D721Med (cell line): ENCODE results near the gene TFB1M.
"Not testable (repeated sequence)": the region's sequence is repeated elsewhere in the genome, so short reads cannot be mapped to it uniquely, and the experiment has no call there.

Source experiments
- DNase-seq: peaks from one replicate; pipeline ENCODE4 v3.0.0; 2011; ENCODE audit warnings: low spot score; ENCODE audit not compliant: insufficient read length
- FAIRE-seq: peaks from 2 replicates; lab custom pipeline; 2011; peaks lifted over from hg19 to GRCh38; lab: Jason Lieb, UNC
- CTCF ChIP-seq: IDR thresholded peaks from 2 replicates; pipeline ENCODE4 v1.5.1; 2012; ENCODE audit warnings: mild to moderate bottlenecking, control low read depth; ENCODE audit not compliant: insufficient read depth; ENCODE audit errors: missing control alignments

TFB1M gene

GRCh38 chr6:155349129-155349528, 34.8 kb upstream of the TFB1M start:
- no peak for DNase-seq
- no peak for TF ChIP-seq CTCF
- FAIRE-seq: no peak

GRCh38 chr6:155347800-155348199, 33.5 kb upstream of the TFB1M start:
- no peak for DNase-seq
- FAIRE-seq: no peak
- no peak for TF ChIP-seq CTCF

- TF ChIP-seq CTCF: no peak
- FAIRE-seq: no peak
- no peak for DNase-seq
Measured at GRCh38 chr6:155346957-155347356, 32.7 kb upstream of the TFB1M start.

GRCh38 chr6:155344341-155345006, 30.2 kb upstream of the TFB1M start:
- DNase-seq: no peak
- no peak for TF ChIP-seq CTCF
- no peak for FAIRE-seq

GRCh38 chr6:155341130-155341828, 27.0 kb upstream of the TFB1M start:
- TF ChIP-seq CTCF: no peak
- DNase-seq (no peak), FAIRE-seq (peak; percentile 6)

GRCh38 chr6:155340464-155341129, 26.3 kb upstream of the TFB1M start:
- no peak for FAIRE-seq
- no peak for TF ChIP-seq CTCF
- no peak for DNase-seq

- not testable (repeated sequence) for FAIRE-seq, DNase-seq
Measured at GRCh38 chr6:155339929-155340328, 25.6 kb upstream of the TFB1M start.

- FAIRE-seq: not testable (repeated sequence)
Measured at GRCh38 chr6:155338237-155338636, 24.0 kb upstream of the TFB1M start.

More at GRCh38 chr6:155338237-155338636, 24.0 kb upstream of the TFB1M start:
- DNase-seq: not testable (repeated sequence)
